ENCODE results near the gene UFM1. TPM values are rescaled to one million over a fixed set of nuclear protein-coding genes. Genes with fewer than 3 reads are reported as not detected.

UFM1 gene
- total RNA-seq, 4 donors from 2014 or later, result 71.0 to 151 (median 83.3) TPM

DNA sequence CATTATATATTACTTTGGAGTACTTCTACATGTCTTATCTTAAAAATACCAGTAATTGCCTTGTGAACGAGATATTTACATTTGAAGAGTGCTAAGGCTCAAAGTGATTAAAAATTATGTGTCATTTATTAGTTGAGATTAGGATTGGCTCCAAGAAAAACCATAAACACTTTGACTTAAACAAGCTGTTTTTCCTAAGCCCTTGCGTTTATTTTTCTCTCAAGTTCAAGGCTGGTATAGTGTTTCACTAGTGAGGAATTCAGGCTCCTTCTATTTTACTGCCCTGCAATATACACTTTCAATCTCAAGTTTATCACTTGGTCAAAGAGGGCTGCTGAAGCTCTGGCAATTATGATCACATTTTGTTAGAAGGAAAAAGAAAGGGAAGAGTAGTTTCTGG is 49.9 kb downstream of the UFM1 start:
- TF ChIP-seq, protein P1, sequence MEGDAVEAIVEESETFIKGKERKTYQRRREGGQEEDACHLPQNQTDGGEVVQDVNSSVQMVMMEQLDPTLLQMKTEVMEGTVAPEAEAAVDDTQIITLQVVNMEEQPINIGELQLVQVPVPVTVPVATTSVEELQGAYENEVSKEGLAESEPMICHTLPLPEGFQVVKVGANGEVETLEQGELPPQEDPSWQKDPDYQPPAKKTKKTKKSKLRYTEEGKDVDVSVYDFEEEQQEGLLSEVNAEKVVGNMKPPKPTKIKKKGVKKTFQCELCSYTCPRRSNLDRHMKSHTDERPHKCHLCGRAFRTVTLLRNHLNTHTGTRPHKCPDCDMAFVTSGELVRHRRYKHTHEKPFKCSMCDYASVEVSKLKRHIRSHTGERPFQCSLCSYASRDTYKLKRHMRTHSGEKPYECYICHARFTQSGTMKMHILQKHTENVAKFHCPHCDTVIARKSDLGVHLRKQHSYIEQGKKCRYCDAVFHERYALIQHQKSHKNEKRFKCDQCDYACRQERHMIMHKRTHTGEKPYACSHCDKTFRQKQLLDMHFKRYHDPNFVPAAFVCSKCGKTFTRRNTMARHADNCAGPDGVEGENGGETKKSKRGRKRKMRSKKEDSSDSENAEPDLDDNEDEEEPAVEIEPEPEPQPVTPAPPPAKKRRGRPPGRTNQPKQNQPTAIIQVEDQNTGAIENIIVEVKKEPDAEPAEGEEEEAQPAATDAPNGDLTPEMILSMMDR (IDR thresholded peaks at IDR 0.05), result no peak
- no peak for TF ChIP-seq POLR2A (IDR thresholded peaks at IDR 0.05)
- DNase-seq, result no peak
- no peaks in the 10 kb centered on the region for H3K27me3 ChIP-seq
- no peaks in the 10 kb centered on the region for H3K4me1 ChIP-seq
- no peaks in the 10 kb centered on the region for H3K36me3 ChIP-seq
- H3K27ac ChIP-seq, result no peak overlapping the region
- intact Hi-C loops (cut with DNase I; ENCODE audit: low total_unique reads), result no loop called here
- no peak overlapping the region for H3K4me3 ChIP-seq
- H3K9me3 ChIP-seq, result no peaks in the 10 kb centered on the region

- Histone ChIP-seq H3K27ac (no peak overlapping the region), H3K4me3 (no peak overlapping the region), H3K27me3 (no peaks in the 10 kb centered on the region), H3K36me3 (no peaks in the 10 kb centered on the region), H3K9me3 (no peaks in the 10 kb centered on the region), H3K4me1 (no peaks in the 10 kb centered on the region)
- intact Hi-C loops (cut with DNase I; ENCODE audit: low total_unique reads), result no loop called here
- DNase-seq, result no peak
- TF ChIP-seq, protein P1 (IDR thresholded peaks at IDR 0.05), result no peak
Measured at GRCh38 chr13:38401276-38401675, 51.6 kb downstream of the UFM1 start.

GRCh38 chr13:38405216-38405615 is 55.6 kb downstream of the UFM1 start:
- Histone ChIP-seq H3K4me1 (no peaks in the 10 kb centered on the region), H3K4me3 (no peak overlapping the region), H3K9me3 (no peaks in the 10 kb centered on the region), H3K27me3 (no peaks in the 10 kb centered on the region), H3K27ac (no peak overlapping the region), H3K36me3 (no peaks in the 10 kb centered on the region)
- intact Hi-C loops (cut with DNase I; ENCODE audit: low total_unique reads), result no loop called here
- no peak for TF ChIP-seq POLR2A (IDR thresholded peaks at IDR 0.05)
- TF ChIP-seq, protein P1 (IDR thresholded peaks at IDR 0.05), result no peak
- DNase-seq, result no peak

- DNase-seq, result no peak
- no peaks in the 10 kb centered on the region for H3K36me3 ChIP-seq
- TF ChIP-seq, protein P1 (IDR thresholded peaks at IDR 0.05), result no peak
- no peak for TF ChIP-seq POLR2A (IDR thresholded peaks at IDR 0.05)
- H3K27ac ChIP-seq, result no peak overlapping the region
- no peaks in the 10 kb centered on the region for H3K9me3 ChIP-seq
- H3K27me3 ChIP-seq, result no peaks in the 10 kb centered on the region
- no peak overlapping the region for H3K4me3 ChIP-seq
- H3K4me1 ChIP-seq, result no peaks in the 10 kb centered on the region
- intact Hi-C loops (cut with DNase I; ENCODE audit: low total_unique reads), result no loop called here
Measured at GRCh38 chr13:38409771-38410170, 60.1 kb downstream of the UFM1 start.

- Histone ChIP-seq H3K27me3 (no peaks in the 10 kb centered on the region), H3K4me3 (no peak overlapping the region), H3K4me1 (no peaks in the 10 kb centered on the region), H3K27ac (no peak overlapping the region), H3K9me3 (no peaks in the 10 kb centered on the region), H3K36me3 (no peaks in the 10 kb centered on the region)
- DNase-seq, result no peak
- TF ChIP-seq POLR2A (IDR thresholded peaks at IDR 0.05), result no peak
- TF ChIP-seq, protein P1 (IDR thresholded peaks at IDR 0.05), result no peak
- intact Hi-C loops (cut with DNase I; ENCODE audit: low total_unique reads), result no loop called here
Measured at GRCh38 chr13:38412266-38412665, 62.6 kb downstream of the UFM1 start.
